Ishikawa (cell line): ENCODE data around the gene TRIP13.

Source experiments
- EP300 ChIP-seq: IDR thresholded peaks from 2 replicates; pipeline ENCODE4 v1.6.1; 2012; ENCODE audit warnings: borderline replicate concordance
- TEAD4 ChIP-seq: IDR thresholded peaks from 2 replicates; pipeline ENCODE4 v1.6.1; 2012
- YY1 ChIP-seq: IDR thresholded peaks from 2 replicates; pipeline ENCODE4 v1.6.1; 2012; ENCODE audit warnings: low read depth

GRCh38 chr5:848671-849111 is 44.0 kb upstream of the TRIP13 start:
- TF ChIP-seq EP300 (no peak), TEAD4 (no peak), YY1 (no peak)
